Endothelial cell of umbilical vein (primary cell): Measurements from ENCODE around the gene FBP2. TPM values are rescaled to one million over a fixed set of nuclear protein-coding genes. Genes with fewer than 3 reads are reported as not detected.

Experiments used
- BruUV-seq: library from RNA; stranded (reverse); fragments of 400-500 nt; replicated peaks from 2 replicates; lab custom pipeline; 2021; lab: Mats Ljungman, UMichigan
- CTCF ChIA-PET: fragments of 300-600, 350-600 bp; sonication (Branson Sonifier 250); formaldehyde crosslinking; loops from one replicate; lab custom pipeline; 2021; ENCODE audit warnings: antibody characterized with exemption, inconsistent platforms; lab: Charles Lee
- POLR2A ChIA-PET: fragments of 300-600, 350-600 bp; sonication (Branson Sonifier 250); formaldehyde crosslinking; loops from one replicate; lab custom pipeline; 2021; ENCODE audit warnings: antibody characterized with exemption, inconsistent platforms; lab: Charles Lee
- DNase-seq: peaks from one replicate; pipeline ENCODE4 v3.0.0-alpha.2; 2011; ENCODE audit warnings: low read depth, low spot score
- FAIRE-seq: peaks from 2 replicates; lab custom pipeline; 2011; peaks lifted over from hg19 to GRCh38; lab: Jason Lieb, UNC
- H2AFZ ChIP-seq: 2 replicates; pipeline ENCODE4 v1.6.0; 2012; ENCODE audit warnings: low read depth, low read length, control low read depth, inconsistent platforms
- H3K27ac ChIP-seq: 2 replicates; pipeline ENCODE4 v1.5.1; 2011; ENCODE audit warnings: low read depth, mild to moderate bottlenecking, control low read depth, low read length, moderate library complexity; ENCODE audit not compliant: insufficient read depth
- H3K27me3 ChIP-seq, 2 experiments: 2 replicates each; pipeline versions ENCODE4 v1.6.0 to v1.6.1; 2011; ENCODE audit warnings: low read length in 2 of 2, mixed read lengths in 1 of 2; ENCODE audit not compliant: control insufficient read depth in 2 of 2, insufficient read depth in 2 of 2
- H3K36me3 ChIP-seq, 2 experiments: 2 replicates in 1 of 2; 3 replicates in 1 of 2; pipeline ENCODE4 v1.5.1; 2011; ENCODE audit warnings: low read length in 2 of 2, mild to moderate bottlenecking in 1 of 2, moderate library complexity in 1 of 2; ENCODE audit not compliant: control insufficient read depth in 2 of 2, insufficient read depth in 2 of 2; ENCODE audit errors: extremely low read depth in 1 of 2
- H3K4me1 ChIP-seq: 3 replicates; pipeline ENCODE4 v1.5.1; 2011; ENCODE audit warnings: mild to moderate bottlenecking, low read length; ENCODE audit not compliant: control insufficient read depth, insufficient read depth; ENCODE audit errors: extremely low read depth
- H3K4me2 ChIP-seq: 2 replicates; pipeline ENCODE4 v1.6.1; 2011; ENCODE audit warnings: low read length, control low read depth, mixed read lengths; ENCODE audit not compliant: insufficient read depth
- H3K4me3 ChIP-seq, 3 experiments: fragments of 200-600 bp in 1 of 3; sonication (generic), shearing (Covaris generic) in 1 of 3; replicated peaks in 1 of 3; 2 replicates each; pipeline ENCODE4 v1.5.1; 2011 to 2016; ENCODE audit warnings: control low read depth in 3 of 3, low read length in 3 of 3, mild to moderate bottlenecking in 2 of 3, inconsistent platforms in 1 of 3, low read depth in 1 of 3, moderate library complexity in 1 of 3; ENCODE audit not compliant: insufficient read depth in 1 of 3
- H3K79me2 ChIP-seq: 2 replicates; pipeline ENCODE4 v1.6.0; 2012; ENCODE audit warnings: low read length, inconsistent platforms; ENCODE audit not compliant: control insufficient read depth, insufficient read depth
- H3K9ac ChIP-seq: replicated peaks from 2 replicates; pipeline ENCODE3; 2011; ENCODE audit warnings: low read length, control low read depth; ENCODE audit not compliant: insufficient read depth; ENCODE audit errors: extremely low read depth
- H3K9me1 ChIP-seq: replicated peaks from 3 replicates; pipeline ENCODE4 v1.6.0; 2011; ENCODE audit warnings: mild to moderate bottlenecking, low read length; ENCODE audit not compliant: control insufficient read depth, insufficient read depth; ENCODE audit errors: extremely low read depth
- H3K9me3 ChIP-seq: replicated peaks from 2 replicates; pipeline ENCODE4 v1.5.1; 2012; ENCODE audit warnings: low read length, inconsistent platforms; ENCODE audit not compliant: control insufficient read depth, insufficient read depth
- H4K20me1 ChIP-seq: replicated peaks from 2 replicates; pipeline ENCODE3; 2011; ENCODE audit warnings: mild to moderate bottlenecking, low read length; ENCODE audit not compliant: control insufficient read depth, insufficient read depth; ENCODE audit errors: extremely low read depth
- EZH2 ChIP-seq: IDR thresholded peaks from 2 replicates; pipeline ENCODE4 v1.6.1; 2012; ENCODE audit warnings: borderline replicate concordance, low read depth, mild to moderate bottlenecking, moderate library complexity, low read length, inconsistent platforms; ENCODE audit not compliant: severe bottlenecking
- FOS ChIP-seq: IDR thresholded peaks from 2 replicates; pipeline ENCODE4 v1.6.1; 2011; ENCODE audit warnings: mild to moderate bottlenecking, low read length, moderate library complexity, borderline replicate concordance; ENCODE audit not compliant: insufficient read depth
- GATA2 ChIP-seq: IDR thresholded peaks from 2 replicates; pipeline ENCODE4 v1.7.0; 2011; ENCODE audit warnings: low read depth, mild to moderate bottlenecking, moderate library complexity, mixed read lengths, low read length; ENCODE audit not compliant: insufficient read length, insufficient read depth
- JUN ChIP-seq: IDR thresholded peaks from 2 replicates; pipeline ENCODE4 v1.6.1; 2011; ENCODE audit warnings: borderline replicate concordance, low read depth; ENCODE audit not compliant: insufficient read length, insufficient read depth
- MYC ChIP-seq: IDR thresholded peaks from one replicate; pipeline ENCODE4 v1.6.1; 2011; ENCODE audit warnings: mild to moderate bottlenecking, low read depth, low read length
- POLR2A ChIP-seq: IDR thresholded peaks from 2 replicates; pipeline ENCODE4 v1.6.1; 2012; ENCODE audit warnings: low read depth, mild to moderate bottlenecking, control low read depth, low read length
- POLR2AphosphoS5 ChIP-seq: IDR thresholded peaks from 2 replicates; pipeline ENCODE4 v1.6.1; 2012; ENCODE audit warnings: low read depth, mild to moderate bottlenecking, control low read depth, low read length, moderate library complexity; ENCODE audit not compliant: insufficient read depth
- dilution Hi-C: fragments of 300-500 bp; cut with MboI; formaldehyde crosslinking; loops from one replicate; pipeline ENCODE4 v1.15.0; 2019; ENCODE audit warnings: low sequenced_read_pairs; ENCODE audit not compliant: extremely low pct_ligation_motif_present
- intact Hi-C: fragments of 100-400 bp; cut with micrococcal nuclease; formaldehyde crosslinking; loops from one replicate; pipeline ENCODE4 v1.10.0; 2022
- polyA plus RNA-seq, 4 experiments: library from polyadenylated mRNA; depleted of rRNA in 3 of 4; stranded (reverse) in 3 of 4; unstranded in 1 of 4; fragments of >200 nt; gene quantifications; 2 replicates each; pipeline versions ENCODE4 v1.2.1 to v1.2.3, GENCODE V29; 2011 to 2012; ENCODE audit warnings: missing spikeins in 1 of 4
- total RNA-seq: library from RNA; stranded (reverse); gene quantifications from 2 replicates; pipeline ENCODE4 v1.2.3, GENCODE V29; 2021
- TF ChIP-seq, protein P1 (sequence below): IDR thresholded peaks from 2 replicates; pipeline ENCODE4 v1.6.1; 2011; ENCODE audit not compliant: insufficient read depth, insufficient read length
- TF ChIP-seq, protein P2 (sequence below), 2 donors: IDR thresholded peaks; 1 replicate in 1 of 2; 2 replicates in 1 of 2; pipeline ENCODE4 v1.5.1; 2011; ENCODE audit warnings: low read length in 2 of 2, mild to moderate bottlenecking in 2 of 2, moderate library complexity in 2 of 2, control low read depth in 1 of 2, inconsistent platforms in 1 of 2, low read depth in 1 of 2; ENCODE audit not compliant: insufficient read depth in 1 of 2; ENCODE audit errors: extremely low read depth in 1 of 2

Gene FBP2
- total and polyA plus RNA-seq, 2 donors (not counting 3 experiments of a cell fraction or from before 2014, with no cell fraction given): not detected

DNA sequence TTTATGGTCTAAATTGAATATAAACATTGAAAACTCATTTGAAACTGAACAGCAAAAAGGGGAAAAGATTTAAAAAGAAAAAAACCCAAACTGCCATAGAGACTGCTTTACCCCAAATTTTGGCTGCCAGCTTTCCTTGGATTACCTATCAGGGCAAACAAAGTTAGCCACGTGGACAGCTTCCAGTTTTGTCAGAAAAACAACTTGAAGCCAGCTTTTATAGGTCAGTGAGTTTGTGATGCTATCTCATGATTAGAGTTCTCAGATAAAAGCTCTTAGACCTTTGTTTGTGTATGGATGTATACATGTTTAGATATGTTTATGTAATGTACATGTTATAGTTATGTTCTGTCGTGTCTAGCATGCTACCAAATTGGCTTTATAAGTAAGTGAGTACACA lies 16.1 kb downstream of the FBP2 start:
- dilution Hi-C loops: no loop called here
- Histone ChIP-seq H2AFZ (no peak overlapping the region), H3K9ac (no peak overlapping the region), H4K20me1 (no peaks in the 10 kb centered on the region), H3K4me3 (no peak overlapping the region), H3K36me3 (no peaks in the 10 kb centered on the region), H3K9me1 (no peaks in the 10 kb centered on the region), H3K9me3 (no peaks in the 10 kb centered on the region), H3K4me1 (no peaks in the 10 kb centered on the region), H3K27ac (no peak overlapping the region), H3K79me2 (no peaks in the 10 kb centered on the region), H3K27me3 (no peaks in the 10 kb centered on the region), H3K4me2 (no peak overlapping the region)
- POLR2A ChIA-PET: no interaction called here
- TF ChIP-seq POLR2A: no peak
- TF ChIP-seq JUN: no peak
- TF ChIP-seq, protein P1, sequence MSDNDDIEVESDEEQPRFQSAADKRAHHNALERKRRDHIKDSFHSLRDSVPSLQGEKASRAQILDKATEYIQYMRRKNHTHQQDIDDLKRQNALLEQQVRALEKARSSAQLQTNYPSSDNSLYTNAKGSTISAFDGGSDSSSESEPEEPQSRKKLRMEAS: no peak
- TF ChIP-seq, protein P2, sequence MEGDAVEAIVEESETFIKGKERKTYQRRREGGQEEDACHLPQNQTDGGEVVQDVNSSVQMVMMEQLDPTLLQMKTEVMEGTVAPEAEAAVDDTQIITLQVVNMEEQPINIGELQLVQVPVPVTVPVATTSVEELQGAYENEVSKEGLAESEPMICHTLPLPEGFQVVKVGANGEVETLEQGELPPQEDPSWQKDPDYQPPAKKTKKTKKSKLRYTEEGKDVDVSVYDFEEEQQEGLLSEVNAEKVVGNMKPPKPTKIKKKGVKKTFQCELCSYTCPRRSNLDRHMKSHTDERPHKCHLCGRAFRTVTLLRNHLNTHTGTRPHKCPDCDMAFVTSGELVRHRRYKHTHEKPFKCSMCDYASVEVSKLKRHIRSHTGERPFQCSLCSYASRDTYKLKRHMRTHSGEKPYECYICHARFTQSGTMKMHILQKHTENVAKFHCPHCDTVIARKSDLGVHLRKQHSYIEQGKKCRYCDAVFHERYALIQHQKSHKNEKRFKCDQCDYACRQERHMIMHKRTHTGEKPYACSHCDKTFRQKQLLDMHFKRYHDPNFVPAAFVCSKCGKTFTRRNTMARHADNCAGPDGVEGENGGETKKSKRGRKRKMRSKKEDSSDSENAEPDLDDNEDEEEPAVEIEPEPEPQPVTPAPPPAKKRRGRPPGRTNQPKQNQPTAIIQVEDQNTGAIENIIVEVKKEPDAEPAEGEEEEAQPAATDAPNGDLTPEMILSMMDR (IDR thresholded peaks at IDR 0.05; ENCODE audit: extremely low read depth in 1 of 2, insufficient read depth in 1 of 2, low read depth in 1 of 2, low read length in 2 of 2): no peak
- no peak for TF ChIP-seq POLR2AphosphoS5
- no peak for TF ChIP-seq EZH2
- TF ChIP-seq MYC: no peak
- TF ChIP-seq FOS: no peak
- no peak for TF ChIP-seq GATA2
- CTCF ChIA-PET: no interaction called here
- intact Hi-C loops: no loop called here
- no TSS peak for BruUV-seq
- DNase-seq (no peak), FAIRE-seq (no peak)
